AG10803 (cell line): ENCODE results near the gene URGCP.

Experiments used
- DNase-seq: peaks from one replicate; pipeline ENCODE4 v3.0.0; 2010; ENCODE audit warnings: low read depth
- H3K4me3 ChIP-seq: 2 replicates; pipeline ENCODE4 v1.5.1; 2011; ENCODE audit warnings: mild to moderate bottlenecking, low read length, control low read depth
- TF ChIP-seq, protein P1 (sequence below): conservative IDR thresholded peaks from 2 replicates; pipeline ENCODE4 v1.5.1; 2011; ENCODE audit warnings: mild to moderate bottlenecking, low read length, control low read depth, inconsistent platforms

URGCP gene

DNA sequence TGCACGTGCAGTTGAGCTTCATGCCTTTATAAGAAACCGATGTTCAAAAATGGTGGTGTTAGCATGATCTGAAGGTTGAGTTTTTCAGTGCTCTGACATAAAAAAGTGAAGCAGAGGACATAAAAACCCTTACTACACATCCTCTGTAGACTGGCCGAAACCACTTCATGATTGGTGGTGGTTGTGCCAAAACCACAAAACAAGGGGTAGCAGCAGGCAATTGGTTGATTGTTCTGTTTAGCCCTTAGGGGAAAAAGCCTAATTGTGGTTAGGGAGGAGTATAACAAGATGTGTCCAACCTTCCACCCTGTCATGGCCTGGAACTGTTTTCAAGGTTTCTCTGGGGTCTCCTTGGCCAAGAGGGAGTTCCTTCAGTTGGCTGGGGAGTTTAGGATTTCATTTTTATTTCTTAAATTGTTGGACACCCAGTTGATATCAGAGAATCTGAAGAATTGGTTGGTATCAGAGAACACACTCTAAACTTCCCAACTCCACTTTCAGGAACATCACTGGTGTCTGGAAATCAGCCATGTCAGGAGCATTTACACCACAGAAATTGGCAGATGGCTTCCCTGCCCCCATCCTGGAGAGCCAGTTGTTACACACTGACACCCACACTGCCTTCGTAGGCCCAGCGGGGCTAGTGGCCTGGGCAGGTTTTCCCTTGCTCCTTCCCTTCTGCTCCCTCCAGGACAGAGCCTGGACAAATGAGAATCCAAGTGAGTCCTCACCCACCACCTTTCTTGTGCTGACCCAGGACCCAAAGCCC is 55.9 kb downstream of the URGCP start:
- peak; percentile 13 for DNase-seq
- TF ChIP-seq, protein P1, sequence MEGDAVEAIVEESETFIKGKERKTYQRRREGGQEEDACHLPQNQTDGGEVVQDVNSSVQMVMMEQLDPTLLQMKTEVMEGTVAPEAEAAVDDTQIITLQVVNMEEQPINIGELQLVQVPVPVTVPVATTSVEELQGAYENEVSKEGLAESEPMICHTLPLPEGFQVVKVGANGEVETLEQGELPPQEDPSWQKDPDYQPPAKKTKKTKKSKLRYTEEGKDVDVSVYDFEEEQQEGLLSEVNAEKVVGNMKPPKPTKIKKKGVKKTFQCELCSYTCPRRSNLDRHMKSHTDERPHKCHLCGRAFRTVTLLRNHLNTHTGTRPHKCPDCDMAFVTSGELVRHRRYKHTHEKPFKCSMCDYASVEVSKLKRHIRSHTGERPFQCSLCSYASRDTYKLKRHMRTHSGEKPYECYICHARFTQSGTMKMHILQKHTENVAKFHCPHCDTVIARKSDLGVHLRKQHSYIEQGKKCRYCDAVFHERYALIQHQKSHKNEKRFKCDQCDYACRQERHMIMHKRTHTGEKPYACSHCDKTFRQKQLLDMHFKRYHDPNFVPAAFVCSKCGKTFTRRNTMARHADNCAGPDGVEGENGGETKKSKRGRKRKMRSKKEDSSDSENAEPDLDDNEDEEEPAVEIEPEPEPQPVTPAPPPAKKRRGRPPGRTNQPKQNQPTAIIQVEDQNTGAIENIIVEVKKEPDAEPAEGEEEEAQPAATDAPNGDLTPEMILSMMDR = no peak
- H3K4me3 ChIP-seq = no peak overlapping the region

DNA sequence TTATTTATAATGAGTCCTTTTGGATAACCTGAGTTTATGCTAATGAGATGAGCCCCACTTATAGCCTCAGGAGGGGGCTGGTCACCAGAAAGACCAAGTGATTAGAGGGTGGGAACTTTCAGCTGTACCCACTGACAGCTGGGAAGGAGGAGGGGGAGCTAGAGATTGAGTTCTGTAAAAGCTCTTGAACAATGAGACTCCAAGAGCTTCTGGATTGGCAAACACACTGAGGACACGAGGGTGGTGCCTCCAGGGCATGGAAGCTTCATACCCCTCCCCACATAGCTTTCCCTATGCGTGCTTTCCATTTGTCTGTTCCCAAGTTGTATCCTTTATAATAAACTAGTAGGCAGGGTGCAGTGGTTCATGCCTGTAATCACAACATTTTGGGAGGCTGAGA is 57.3 kb downstream of the URGCP start:
- DNase-seq = no peak
- TF ChIP-seq, protein P1 = no peak
- H3K4me3 ChIP-seq = no peak overlapping the region

DNA sequence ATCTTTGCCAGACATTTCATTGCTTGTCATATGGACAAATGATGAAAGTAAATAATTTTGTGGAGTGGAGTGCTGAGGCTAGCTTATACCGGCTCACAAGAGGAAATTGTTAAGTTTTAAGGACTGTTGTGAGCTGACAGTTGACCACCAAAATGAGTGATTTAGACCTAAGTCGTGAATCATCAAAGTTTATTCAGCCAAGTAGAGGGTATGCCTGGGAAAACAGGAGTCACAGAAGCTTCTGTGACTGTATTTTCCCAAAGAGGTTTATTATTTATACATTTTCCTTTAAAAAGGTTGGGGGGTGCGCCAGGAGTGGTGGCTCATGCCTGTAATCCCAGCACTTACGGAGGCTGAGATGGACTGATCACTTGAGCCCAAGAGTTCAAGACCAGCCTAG is 58.9 kb downstream of the URGCP start:
- TF ChIP-seq, protein P1 = no peak

DNA sequence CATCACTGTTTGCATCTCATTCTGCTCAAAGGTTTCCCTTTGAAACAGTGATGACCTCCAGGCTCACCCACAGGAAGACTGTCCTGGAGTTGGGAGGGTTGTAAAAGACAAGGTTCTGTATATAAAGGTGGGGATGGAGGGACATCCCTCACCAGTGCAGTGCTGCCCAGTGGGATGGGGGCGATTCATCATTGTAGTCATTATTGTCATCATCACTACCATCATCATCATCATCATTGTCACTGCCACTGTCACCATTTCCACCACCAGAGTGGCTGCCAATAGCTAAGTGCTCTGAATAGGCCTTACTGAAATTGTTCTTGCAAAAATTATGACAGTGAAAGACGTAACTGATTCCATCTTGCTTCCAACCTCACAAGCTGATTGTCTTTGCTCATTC is 61.7 kb downstream of the URGCP start:
- TF ChIP-seq, protein P1 = no peak
- no peak for DNase-seq

More for the DNA sequence above, 58.9 kb downstream of the URGCP start:
- peak; percentile 9 for DNase-seq
- H3K4me3 ChIP-seq = no peak overlapping the region

DNA sequence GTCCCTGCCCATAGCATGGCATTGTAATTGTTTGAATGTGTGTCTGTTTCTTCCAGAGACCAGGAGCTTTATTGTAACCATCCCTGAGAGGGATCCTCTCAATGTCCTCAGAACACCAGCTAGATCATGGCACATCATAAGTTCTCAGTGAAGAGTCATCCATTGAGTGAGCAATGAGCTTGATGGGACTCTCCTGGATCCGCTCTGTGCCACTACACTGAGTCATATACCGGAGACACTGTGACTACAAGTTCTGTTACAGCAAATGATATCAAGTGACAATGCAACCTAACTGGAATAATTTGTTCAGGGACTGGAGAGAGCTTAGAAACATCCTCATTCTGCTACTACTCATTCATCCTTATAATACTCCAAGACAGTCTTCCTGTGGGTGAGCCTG is 62.1 kb downstream of the URGCP start:
- TF ChIP-seq, protein P1 = no peak
- no peak for DNase-seq
- H3K4me3 ChIP-seq = no peak overlapping the region

More for the DNA sequence above, 61.7 kb downstream of the URGCP start:
- no peak overlapping the region for H3K4me3 ChIP-seq

DNA sequence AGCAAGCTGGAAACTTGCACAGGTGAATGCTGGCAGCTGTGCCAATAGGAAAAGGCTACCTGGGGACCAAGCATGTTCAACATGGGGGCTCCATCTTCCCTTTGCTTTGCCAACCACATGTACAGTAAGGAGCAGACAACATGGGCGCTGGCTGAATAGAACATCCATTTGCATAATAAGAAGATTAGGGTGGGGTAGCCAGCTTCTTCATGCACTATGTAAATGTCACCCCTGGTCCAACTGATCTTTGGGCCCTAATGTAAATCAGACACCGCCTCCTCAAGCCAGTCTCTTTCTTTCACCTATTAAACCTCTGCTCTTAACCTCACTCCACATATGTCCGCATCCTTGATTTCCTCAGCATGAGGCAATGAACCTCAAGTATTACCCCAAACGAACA is 63.1 kb downstream of the URGCP start:
- TF ChIP-seq, protein P1 = no peak

DNA sequence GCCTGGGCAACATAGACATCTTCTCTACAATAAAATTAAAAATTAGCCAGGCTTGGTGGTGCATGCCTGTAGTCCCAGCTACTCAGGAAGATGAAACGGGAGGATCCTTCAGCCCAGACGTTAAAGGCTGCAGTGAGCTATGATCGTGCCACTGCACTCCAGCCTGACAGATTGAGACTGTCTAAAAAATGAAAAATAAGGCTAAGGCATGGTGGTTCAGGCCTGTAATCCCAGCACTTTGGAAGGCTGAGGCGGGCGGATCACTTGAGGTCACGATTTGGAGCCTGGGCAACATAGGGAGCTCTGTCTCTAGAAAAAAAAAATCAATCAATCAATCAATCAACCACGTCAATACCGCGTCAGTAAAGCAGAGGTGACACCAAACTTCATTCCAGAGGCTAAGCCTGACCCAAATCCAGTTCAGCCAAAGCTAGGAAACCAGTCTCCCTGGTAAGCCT is 68.2 kb downstream of the URGCP start:
- DNase-seq = no peak
- no peak overlapping the region for H3K4me3 ChIP-seq

More for the DNA sequence above, 63.1 kb downstream of the URGCP start:
- H3K4me3 ChIP-seq = no peak overlapping the region
- no peak for DNase-seq

More for the DNA sequence above, 68.2 kb downstream of the URGCP start:
- TF ChIP-seq, protein P1 = no peak
